GM12878 (cell line): ENCODE measurements around the gene MAP3K4.

Experiments
- BHLHE40 ChIP-seq, 2 experiments: fragments of 450-650 bp in 1 of 2; IDR thresholded peaks; 2 replicates each; pipeline ENCODE4 v1.6.1; 2011 to 2017; ENCODE audit warnings: low read depth in 2 of 2, borderline replicate concordance in 1 of 2, improper control_type of control experiment in 1 of 2, low read length in 1 of 2, mild to moderate bottlenecking in 1 of 2
- TF ChIP-seq, protein P1 (sequence below): fragments of 450-650 bp; IDR thresholded peaks from 2 replicates; pipeline ENCODE4 v1.6.1; 2017; ENCODE audit warnings: low read depth, mild to moderate bottlenecking, moderate library complexity
- TF ChIP-seq, protein P2 (sequence below), 3 experiments: IDR thresholded peaks in 2 of 3; conservative IDR thresholded peaks in 1 of 3; 2 replicates each; pipeline ENCODE4 v1.5.1; 2011; ENCODE audit warnings: low read depth in 3 of 3, low read length in 3 of 3, mild to moderate bottlenecking in 3 of 3, control low read depth in 2 of 3, moderate library complexity in 2 of 3, inconsistent platforms in 1 of 3, mixed read lengths in 1 of 3; ENCODE audit not compliant: control insufficient read depth in 2 of 3, insufficient read depth in 1 of 3; ENCODE audit errors: extremely low read depth in 1 of 3

DNA sequence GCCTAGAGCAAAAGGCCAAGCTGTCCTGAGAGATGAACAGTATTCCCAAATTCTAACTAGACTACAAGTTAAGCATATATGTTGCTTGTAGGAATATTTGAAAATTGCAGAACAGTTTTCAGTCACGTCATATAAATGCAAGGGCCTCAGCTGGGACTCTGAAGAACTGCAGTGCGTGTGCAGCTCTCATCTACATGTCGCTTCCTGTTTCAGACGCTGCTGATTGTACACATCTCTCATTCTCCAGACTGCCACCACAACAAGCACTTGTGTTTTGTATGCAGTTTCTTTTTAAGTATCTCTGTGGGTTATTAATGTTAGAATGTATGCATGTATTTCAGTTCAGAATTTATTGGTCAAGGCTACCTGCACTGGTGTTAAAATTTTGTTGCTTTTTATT is 119.7 kb downstream of the MAP3K4 start:
- TF ChIP-seq, protein P1, sequence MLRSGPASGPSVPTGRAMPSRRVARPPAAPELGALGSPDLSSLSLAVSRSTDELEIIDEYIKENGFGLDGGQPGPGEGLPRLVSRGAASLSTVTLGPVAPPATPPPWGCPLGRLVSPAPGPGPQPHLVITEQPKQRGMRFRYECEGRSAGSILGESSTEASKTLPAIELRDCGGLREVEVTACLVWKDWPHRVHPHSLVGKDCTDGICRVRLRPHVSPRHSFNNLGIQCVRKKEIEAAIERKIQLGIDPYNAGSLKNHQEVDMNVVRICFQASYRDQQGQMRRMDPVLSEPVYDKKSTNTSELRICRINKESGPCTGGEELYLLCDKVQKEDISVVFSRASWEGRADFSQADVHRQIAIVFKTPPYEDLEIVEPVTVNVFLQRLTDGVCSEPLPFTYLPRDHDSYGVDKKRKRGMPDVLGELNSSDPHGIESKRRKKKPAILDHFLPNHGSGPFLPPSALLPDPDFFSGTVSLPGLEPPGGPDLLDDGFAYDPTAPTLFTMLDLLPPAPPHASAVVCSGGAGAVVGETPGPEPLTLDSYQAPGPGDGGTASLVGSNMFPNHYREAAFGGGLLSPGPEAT = no peak
- TF ChIP-seq, protein P2, sequence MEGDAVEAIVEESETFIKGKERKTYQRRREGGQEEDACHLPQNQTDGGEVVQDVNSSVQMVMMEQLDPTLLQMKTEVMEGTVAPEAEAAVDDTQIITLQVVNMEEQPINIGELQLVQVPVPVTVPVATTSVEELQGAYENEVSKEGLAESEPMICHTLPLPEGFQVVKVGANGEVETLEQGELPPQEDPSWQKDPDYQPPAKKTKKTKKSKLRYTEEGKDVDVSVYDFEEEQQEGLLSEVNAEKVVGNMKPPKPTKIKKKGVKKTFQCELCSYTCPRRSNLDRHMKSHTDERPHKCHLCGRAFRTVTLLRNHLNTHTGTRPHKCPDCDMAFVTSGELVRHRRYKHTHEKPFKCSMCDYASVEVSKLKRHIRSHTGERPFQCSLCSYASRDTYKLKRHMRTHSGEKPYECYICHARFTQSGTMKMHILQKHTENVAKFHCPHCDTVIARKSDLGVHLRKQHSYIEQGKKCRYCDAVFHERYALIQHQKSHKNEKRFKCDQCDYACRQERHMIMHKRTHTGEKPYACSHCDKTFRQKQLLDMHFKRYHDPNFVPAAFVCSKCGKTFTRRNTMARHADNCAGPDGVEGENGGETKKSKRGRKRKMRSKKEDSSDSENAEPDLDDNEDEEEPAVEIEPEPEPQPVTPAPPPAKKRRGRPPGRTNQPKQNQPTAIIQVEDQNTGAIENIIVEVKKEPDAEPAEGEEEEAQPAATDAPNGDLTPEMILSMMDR (IDR thresholded peaks at IDR 0.05 in 2 of 3, conservative IDR thresholded peaks at IDR 0.05 in 1 of 3; ENCODE audit: control insufficient read depth in 2 of 3, extremely low read depth in 1 of 3, insufficient read depth in 1 of 3, low read depth in 3 of 3, low read length in 3 of 3) = no peak
- TF ChIP-seq BHLHE40 (IDR thresholded peaks at IDR 0.05; ENCODE audit: borderline replicate concordance in 1 of 2, low read depth in 2 of 2, low read length in 1 of 2) = no peak
